ENCODE results near the gene GPR39. TPM values are rescaled to one million over a fixed set of nuclear protein-coding genes. Genes with fewer than 3 reads are reported as not detected.
"Not testable (repeated sequence)": the region's sequence is repeated elsewhere in the genome, so short reads cannot be mapped to it uniquely, and the experiment has no call there.

Gene GPR39
- total and polyA plus RNA-seq, 3 experiments from 2014 or later, result not detected

DNA sequence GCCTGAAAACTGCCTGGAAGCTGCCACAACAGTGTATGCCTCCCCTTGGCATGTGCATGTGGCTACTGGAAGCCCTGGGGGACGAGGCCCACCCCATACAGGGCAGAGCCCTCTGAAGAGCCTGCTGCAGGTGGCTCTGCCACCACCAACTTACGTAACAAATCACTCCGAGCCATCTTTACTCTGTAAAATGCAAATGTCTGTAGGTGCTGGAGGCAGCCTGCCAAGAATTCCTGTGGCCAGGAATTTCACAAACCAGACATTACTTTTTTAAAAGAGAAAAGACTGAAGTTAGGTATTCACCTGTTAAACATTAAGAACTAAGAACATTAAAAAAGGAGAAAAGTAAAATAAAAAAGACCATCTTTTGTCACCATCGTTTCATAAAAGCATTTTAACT lies 106.3 kb downstream of the GPR39 start:
- Mint-ChIP-seq H3K9me3 (peaks cover 0 to 8% (median 4%) of the 10 kb centered on the region in 5 donors), H3K27me3 (peaks cover 0 to 2% of the 10 kb centered on the region in 2 donors), H3K36me3 (no peaks in the 10 kb centered on the region), H3K4me3 (no peak overlapping the region), H3K4me1 (no peaks in the 10 kb centered on the region), H3K27ac (no peak overlapping the region)
- Histone ChIP-seq H3K4me1 (ENCODE audit: insufficient read depth, low read length) (no peaks in the 10 kb centered on the region), H3K27ac (ENCODE audit: low read depth, low read length) (no peak overlapping the region), H3K36me3 (ENCODE audit: insufficient read depth, low read length) (no peaks in the 10 kb centered on the region), H3K4me3 (ENCODE audit: low read length) (no peak overlapping the region), H3K27me3 (ENCODE audit: insufficient read depth, low read length, poor library complexity, severe bottlenecking) (no peaks in the 10 kb centered on the region), H3K9me3 (ENCODE audit: low read length) (no peaks in the 10 kb centered on the region)
- ChIA-PET CTCF (no interaction called here), POLR2A (no interaction called here)
- no peak for DNase-seq

DNA sequence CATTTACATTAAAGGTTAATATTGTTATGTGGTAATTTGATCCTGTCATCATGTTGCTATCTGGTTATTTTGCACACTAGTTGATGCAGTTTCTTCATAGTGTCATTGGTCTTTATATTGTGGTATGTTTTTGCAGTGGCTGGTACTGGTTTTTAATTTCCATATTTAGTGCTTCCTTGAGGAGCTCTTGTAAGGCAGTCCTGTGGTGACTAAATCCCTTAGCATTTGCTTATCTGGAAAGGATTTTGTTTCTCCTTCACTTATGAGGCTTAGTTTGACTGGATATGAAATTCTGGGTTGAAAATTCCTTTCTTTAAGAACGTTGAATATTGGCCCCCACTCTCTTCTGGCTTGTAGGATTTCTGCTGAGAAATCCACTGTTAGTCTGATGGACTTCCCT lies 120.5 kb downstream of the GPR39 start:
- DNase-seq; H3K27ac ChIP-seq (ENCODE audit: low read depth, low read length); POLR2A ChIA-PET; H3K27me3 Mint-ChIP-seq; H3K27me3 ChIP-seq (ENCODE audit: insufficient read depth, low read length, poor library complexity, severe bottlenecking); H3K4me1 ChIP-seq (ENCODE audit: insufficient read depth, low read length); CTCF ChIA-PET; H3K4me1 Mint-ChIP-seq; H3K27ac Mint-ChIP-seq; H3K36me3 Mint-ChIP-seq; H3K36me3 ChIP-seq (ENCODE audit: insufficient read depth, low read length); H3K4me3 Mint-ChIP-seq; H3K9me3 ChIP-seq (ENCODE audit: low read length); H3K4me3 ChIP-seq (ENCODE audit: low read length): not testable (repeated sequence)
- H3K9me3 Mint-ChIP-seq, result peaks cover under 1 to 33% (median 12%) of the 10 kb centered on the region in 5 donors

DNA sequence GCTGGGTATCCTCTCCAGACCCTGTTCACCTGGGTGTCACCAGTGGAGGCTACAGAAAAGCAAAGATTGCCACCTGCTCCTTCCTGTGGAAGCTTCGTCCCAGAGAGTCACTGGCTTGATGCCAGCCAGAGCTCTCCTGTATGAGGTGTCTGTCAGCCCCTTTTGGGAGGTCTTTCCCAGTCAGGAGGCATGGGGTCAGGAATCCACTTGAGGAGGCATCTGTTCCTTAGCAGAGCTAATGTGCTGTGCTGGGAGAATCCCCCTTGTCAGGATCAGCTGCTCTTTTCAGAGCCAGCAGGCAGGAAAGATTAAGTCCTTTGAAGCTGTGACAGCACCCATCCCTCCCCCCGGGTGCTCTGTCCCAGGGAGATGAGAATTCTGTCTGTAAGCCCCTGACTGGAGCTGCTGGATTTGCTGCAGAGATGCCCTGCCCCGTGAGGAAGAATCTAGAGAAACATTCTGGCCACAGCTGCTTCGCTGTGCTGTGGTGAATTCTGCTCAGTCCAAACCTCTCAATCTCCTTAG lies 121.8 kb downstream of the GPR39 start:
- H3K27me3 Mint-ChIP-seq, result no peaks in the 10 kb centered on the region
- Histone ChIP-seq H3K36me3 (ENCODE audit: insufficient read depth, low read length) (no peaks in the 10 kb centered on the region), H3K4me1 (ENCODE audit: insufficient read depth, low read length) (no peaks in the 10 kb centered on the region), H3K4me3 (ENCODE audit: low read length) (no peak overlapping the region), H3K27ac (ENCODE audit: low read depth, low read length) (no peak overlapping the region), H3K9me3 (ENCODE audit: low read length) (no peaks in the 10 kb centered on the region), H3K27me3 (ENCODE audit: insufficient read depth, low read length, poor library complexity, severe bottlenecking) (no peaks in the 10 kb centered on the region)
- H3K36me3 Mint-ChIP-seq, result peaks cover 0 to 4% (median 0%) of the 10 kb centered on the region in 3 donors
- H3K27ac Mint-ChIP-seq, result no peak overlapping the region
- H3K4me1 Mint-ChIP-seq, result no peaks in the 10 kb centered on the region
- H3K4me3 Mint-ChIP-seq, result no peak overlapping the region
- CTCF ChIA-PET, result no interaction called here
- POLR2A ChIA-PET, result no interaction called here
- H3K9me3 Mint-ChIP-seq, result peaks cover 0 to 28% (median 12%) of the 10 kb centered on the region in 5 donors
- DNase-seq, result no peak

DNA sequence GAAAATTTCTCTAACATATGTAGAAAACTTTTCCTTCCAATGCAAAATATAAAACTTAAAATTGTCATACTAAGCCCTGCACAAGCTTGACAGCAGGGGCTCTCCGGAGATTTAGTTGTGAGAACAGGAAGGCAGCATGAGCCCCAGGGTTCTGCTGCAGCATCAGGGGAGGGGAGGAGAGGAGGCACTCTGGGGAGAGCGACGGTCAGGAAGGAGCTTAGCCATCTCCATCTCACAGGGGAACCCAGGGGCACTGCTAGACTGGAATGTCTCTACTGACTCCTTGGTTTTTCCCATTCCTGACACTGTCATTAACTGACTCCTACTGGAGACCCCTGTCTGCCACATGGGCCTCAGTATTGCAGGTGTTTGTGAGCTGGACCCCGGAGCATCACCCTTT lies 123.6 kb downstream of the GPR39 start:
- Mint-ChIP-seq H3K27me3 (no peaks in the 10 kb centered on the region), H3K9me3 (peaks cover 0 to 22% (median 9%) of the 10 kb centered on the region in 5 donors), H3K4me3 (no peak overlapping the region), H3K36me3 (peaks cover 0 to under 1% (median 0%) of the 10 kb centered on the region in 3 donors), H3K4me1 (no peaks in the 10 kb centered on the region), H3K27ac (no peak overlapping the region)
- ChIA-PET POLR2A (no interaction called here), CTCF (no interaction called here)
- no peaks in the 10 kb centered on the region for H3K27me3 ChIP-seq (ENCODE audit: insufficient read depth, low read length, poor library complexity, severe bottlenecking)
- H3K9me3 ChIP-seq (ENCODE audit: low read length), result no peaks in the 10 kb centered on the region
- no peak overlapping the region for H3K27ac ChIP-seq (ENCODE audit: low read depth, low read length)
- H3K4me3 ChIP-seq (ENCODE audit: low read length), result no peak overlapping the region
- DNase-seq, result no peak
- H3K36me3 ChIP-seq (ENCODE audit: insufficient read depth, low read length), result no peaks in the 10 kb centered on the region
- no peaks in the 10 kb centered on the region for H3K4me1 ChIP-seq (ENCODE audit: insufficient read depth, low read length)

DNA sequence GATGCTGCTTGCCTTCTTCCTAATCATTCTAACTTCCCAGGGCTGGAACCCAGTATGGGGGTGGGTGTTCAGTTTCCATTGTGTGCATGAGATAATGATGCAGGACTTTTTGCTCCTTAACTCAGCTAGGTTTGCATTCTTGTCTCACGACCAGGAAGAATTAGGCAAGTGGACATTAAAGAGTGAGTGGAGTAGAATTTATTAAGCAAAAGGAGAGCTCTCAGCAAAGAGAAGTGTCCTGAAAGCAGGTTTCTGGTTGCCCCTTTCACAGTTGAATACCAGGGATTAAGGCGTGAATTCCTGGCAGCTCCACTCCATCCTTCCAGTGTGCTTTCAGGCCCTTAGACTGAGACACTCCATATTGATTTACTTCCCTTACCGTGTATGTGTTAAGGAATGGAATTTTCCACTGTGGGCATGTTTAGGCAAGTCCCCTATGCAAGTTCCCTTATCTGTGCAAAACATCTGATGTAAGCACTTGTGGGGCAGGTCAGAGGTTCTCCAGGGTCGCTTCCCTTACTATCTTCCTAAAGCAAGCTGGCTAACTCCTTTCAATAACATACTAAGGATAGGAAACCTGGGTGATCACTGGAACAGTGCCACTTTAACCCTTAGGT lies 126.5 kb downstream of the GPR39 start:
- Histone ChIP-seq H3K9me3 (ENCODE audit: low read length) (no peaks in the 10 kb centered on the region), H3K27ac (ENCODE audit: low read depth, low read length) (no peak overlapping the region), H3K4me3 (ENCODE audit: low read length) (no peak overlapping the region), H3K4me1 (ENCODE audit: insufficient read depth, low read length) (no peaks in the 10 kb centered on the region), H3K27me3 (ENCODE audit: insufficient read depth, low read length, poor library complexity, severe bottlenecking) (no peaks in the 10 kb centered on the region), H3K36me3 (ENCODE audit: insufficient read depth, low read length) (no peaks in the 10 kb centered on the region)
- Mint-ChIP-seq H3K36me3 (no peaks in the 10 kb centered on the region), H3K4me3 (no peak overlapping the region), H3K9me3 (peaks cover 0 to 11% (median 5%) of the 10 kb centered on the region in 5 donors), H3K27ac (no peak overlapping the region), H3K27me3 (no peaks in the 10 kb centered on the region), H3K4me1 (no peaks in the 10 kb centered on the region)
- ChIA-PET POLR2A (no interaction called here), CTCF (no interaction called here)
- no peak for DNase-seq

DNA sequence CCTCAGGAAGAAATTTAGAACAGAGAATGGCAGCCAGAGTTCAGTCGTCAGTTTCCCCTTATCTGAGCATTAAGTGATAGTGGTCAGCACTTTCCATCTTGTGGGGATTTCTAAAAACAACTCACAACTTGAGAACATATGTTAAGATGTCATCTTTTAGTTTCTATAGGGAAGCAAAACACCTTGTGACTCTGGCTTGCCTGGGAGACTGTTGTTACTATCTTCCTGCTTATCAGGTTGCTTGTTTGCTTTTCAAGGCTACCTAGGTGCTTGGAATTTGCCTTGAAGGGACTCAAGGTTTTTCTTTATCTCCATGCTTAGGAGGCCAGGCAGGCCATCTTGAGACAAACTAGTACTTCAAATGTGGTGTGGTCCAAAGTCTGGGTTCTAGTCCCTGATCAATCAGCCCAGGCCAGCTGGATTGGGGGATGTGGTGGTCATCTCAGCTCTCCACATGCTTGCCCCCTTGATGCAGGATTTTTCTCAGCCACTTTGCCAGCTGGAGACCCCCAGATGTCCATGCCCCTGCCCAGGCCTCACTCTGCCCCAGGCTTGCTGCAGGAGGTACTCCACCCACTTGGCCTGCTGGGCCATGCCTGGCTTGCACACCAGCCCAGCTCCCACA lies 127.5 kb downstream of the GPR39 start:
- peak overlapping the region in 1 of 7 donors; percentile 27 for H3K4me3 Mint-ChIP-seq
- no peaks in the 10 kb centered on the region for H3K36me3 Mint-ChIP-seq
- Histone ChIP-seq H3K9me3 (ENCODE audit: low read length) (no peaks in the 10 kb centered on the region), H3K27me3 (ENCODE audit: insufficient read depth, low read length, poor library complexity, severe bottlenecking) (no peaks in the 10 kb centered on the region), H3K4me1 (ENCODE audit: insufficient read depth, low read length) (no peaks in the 10 kb centered on the region), H3K36me3 (ENCODE audit: insufficient read depth, low read length) (no peaks in the 10 kb centered on the region), H3K4me3 (ENCODE audit: low read length) (no peak overlapping the region), H3K27ac (ENCODE audit: low read depth, low read length) (no peak overlapping the region)
- ChIA-PET POLR2A (no interaction called here), CTCF (no interaction called here)
- no peaks in the 10 kb centered on the region for H3K4me1 Mint-ChIP-seq
- no peaks in the 10 kb centered on the region for H3K27me3 Mint-ChIP-seq
- DNase-seq, result no peak
- H3K27ac Mint-ChIP-seq, result no peak overlapping the region
- peaks cover 0 to 11% (median 5%) of the 10 kb centered on the region in 5 donors for H3K9me3 Mint-ChIP-seq

DNA sequence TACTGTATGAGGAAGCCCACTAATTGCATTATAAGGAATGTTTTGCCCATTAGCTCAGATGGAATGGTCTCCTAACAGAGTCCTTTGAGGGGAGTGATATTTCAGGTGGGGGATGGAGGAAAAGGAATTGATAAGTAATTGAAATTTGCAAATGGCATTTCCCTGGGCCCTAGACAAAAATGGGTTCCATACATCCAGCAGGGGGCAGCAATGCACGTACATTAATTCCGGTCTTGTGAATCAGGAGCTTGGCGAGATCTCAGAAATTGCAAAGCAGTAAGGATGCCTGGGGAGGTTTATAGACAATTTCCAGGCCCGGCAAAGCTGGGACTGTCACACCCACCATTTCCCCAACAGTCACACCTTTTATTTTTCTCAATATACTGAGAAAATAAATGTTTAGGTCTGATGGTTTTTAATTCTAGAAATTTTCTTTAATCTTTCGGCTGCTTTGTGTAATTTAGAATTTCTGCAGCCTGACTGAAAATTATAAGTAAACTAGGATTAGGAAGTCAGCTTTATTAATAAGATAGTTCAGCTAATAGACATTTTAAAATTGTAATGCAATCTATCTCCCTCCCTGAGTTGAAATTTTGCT lies 130.6 kb downstream of the GPR39 start:
- Histone ChIP-seq H3K27ac (ENCODE audit: low read depth, low read length) (no peak overlapping the region), H3K4me3 (ENCODE audit: low read length) (no peak overlapping the region), H3K4me1 (ENCODE audit: insufficient read depth, low read length) (no peaks in the 10 kb centered on the region), H3K27me3 (ENCODE audit: insufficient read depth, low read length, poor library complexity, severe bottlenecking) (no peaks in the 10 kb centered on the region), H3K9me3 (ENCODE audit: low read length) (no peaks in the 10 kb centered on the region), H3K36me3 (ENCODE audit: insufficient read depth, low read length) (no peaks in the 10 kb centered on the region)
- H3K9me3 Mint-ChIP-seq, result peaks cover 0 to 6% (median 4%) of the 10 kb centered on the region in 5 donors
- ChIA-PET POLR2A (no interaction called here), CTCF (interaction anchor here (0.8 to 1.1 kb wide), 2 partner anchors 10 to 32 kb away, joined by 3 read pairs; no protein-coding TSS in a partner anchor)
- DNase-seq, result no peak
- no peaks in the 10 kb centered on the region for H3K4me1 Mint-ChIP-seq
- no peak overlapping the region for H3K27ac Mint-ChIP-seq
- no peak overlapping the region for H3K4me3 Mint-ChIP-seq
- H3K27me3 Mint-ChIP-seq, result no peaks in the 10 kb centered on the region
- no peaks in the 10 kb centered on the region for H3K36me3 Mint-ChIP-seq

DNA sequence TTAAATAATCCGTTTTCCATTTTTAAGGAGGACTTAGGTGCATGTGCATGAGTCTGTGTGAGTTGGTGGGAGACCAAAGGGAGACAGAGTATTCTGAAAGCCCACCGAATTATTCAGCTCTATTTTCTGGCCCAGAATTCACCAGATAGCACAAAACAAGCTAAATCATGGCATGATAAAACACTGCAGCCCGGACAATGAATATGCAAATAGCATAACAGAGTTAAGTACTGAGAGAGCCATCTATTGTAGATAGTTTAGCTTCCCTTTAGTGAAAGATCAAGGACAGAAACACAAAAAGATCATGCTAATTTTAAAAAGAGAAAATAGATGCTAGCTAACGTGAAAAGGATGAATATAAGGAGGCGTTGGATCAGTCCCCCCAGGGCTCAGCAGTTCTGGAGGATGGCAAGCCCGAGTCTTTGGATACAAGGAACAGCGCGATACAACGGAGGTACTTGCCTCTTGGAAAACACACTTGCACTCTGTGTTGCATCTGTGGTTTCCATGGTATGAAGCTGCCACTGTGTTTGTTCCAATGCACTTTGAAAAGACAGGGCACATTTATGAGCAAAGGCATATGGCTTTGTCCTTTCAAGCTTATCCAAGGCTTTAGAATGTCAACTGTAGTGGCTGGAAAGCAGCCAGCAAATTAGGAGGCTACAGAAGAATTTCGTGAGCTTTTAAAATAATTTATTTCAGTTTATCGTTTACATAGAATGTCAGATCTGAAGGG lies 133.5 kb downstream of the GPR39 start:
- peaks cover 0 to 9% (median 3%) of the 10 kb centered on the region in 5 donors for H3K9me3 Mint-ChIP-seq
- H3K27ac Mint-ChIP-seq, result no peak overlapping the region
- H3K27me3 Mint-ChIP-seq, result no peaks in the 10 kb centered on the region
- Histone ChIP-seq H3K4me3 (ENCODE audit: low read length) (no peak overlapping the region), H3K27ac (ENCODE audit: low read depth, low read length) (no peak overlapping the region), H3K9me3 (ENCODE audit: low read length) (no peaks in the 10 kb centered on the region), H3K36me3 (ENCODE audit: insufficient read depth, low read length) (no peaks in the 10 kb centered on the region), H3K4me1 (ENCODE audit: insufficient read depth, low read length) (no peaks in the 10 kb centered on the region), H3K27me3 (ENCODE audit: insufficient read depth, low read length, poor library complexity, severe bottlenecking) (no peaks in the 10 kb centered on the region)
- CTCF ChIA-PET, result no interaction called here
- no peak overlapping the region for H3K4me3 Mint-ChIP-seq
- POLR2A ChIA-PET, result no interaction called here
- H3K36me3 Mint-ChIP-seq, result no peaks in the 10 kb centered on the region
- no peaks in the 10 kb centered on the region for H3K4me1 Mint-ChIP-seq
- no peak for DNase-seq

All from CD8-positive, alpha-beta memory T cell (primary cell).